ENCODE results near the gene CD68. TPM values are rescaled to one million over a fixed set of nuclear protein-coding genes. Genes with fewer than 3 reads are reported as not detected.

CD68 gene
- total RNA-seq, 2 donors from 2014 or later, result 16.2 to 54.2 TPM

DNA sequence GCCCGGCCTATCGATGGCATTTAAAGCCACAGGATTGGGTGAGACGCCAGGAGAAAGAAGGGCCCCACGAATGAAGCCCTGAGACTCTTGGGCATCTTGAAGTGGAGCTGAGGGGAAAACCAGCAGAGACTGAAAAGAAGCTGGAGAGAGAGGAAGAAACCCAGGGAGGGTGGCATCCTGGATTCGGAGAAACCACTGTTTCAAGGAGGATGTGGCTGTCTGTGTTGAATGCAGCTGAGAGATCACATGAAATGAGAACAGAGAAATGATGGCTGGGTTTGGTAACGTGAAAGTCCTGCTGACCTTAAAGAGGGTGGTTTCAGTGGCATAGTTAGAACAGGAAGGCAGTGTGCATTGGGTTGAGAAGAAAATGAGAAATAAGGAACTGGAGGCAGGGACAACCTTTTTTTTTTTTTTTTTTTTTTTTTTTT, 26.8 kb upstream of the CD68 start:
- no peak for DNase-seq (ENCODE audit: low spot score)
- H3K9me3 ChIP-seq, result no peaks in the 10 kb centered on the region
- TF ChIP-seq, protein P1, sequence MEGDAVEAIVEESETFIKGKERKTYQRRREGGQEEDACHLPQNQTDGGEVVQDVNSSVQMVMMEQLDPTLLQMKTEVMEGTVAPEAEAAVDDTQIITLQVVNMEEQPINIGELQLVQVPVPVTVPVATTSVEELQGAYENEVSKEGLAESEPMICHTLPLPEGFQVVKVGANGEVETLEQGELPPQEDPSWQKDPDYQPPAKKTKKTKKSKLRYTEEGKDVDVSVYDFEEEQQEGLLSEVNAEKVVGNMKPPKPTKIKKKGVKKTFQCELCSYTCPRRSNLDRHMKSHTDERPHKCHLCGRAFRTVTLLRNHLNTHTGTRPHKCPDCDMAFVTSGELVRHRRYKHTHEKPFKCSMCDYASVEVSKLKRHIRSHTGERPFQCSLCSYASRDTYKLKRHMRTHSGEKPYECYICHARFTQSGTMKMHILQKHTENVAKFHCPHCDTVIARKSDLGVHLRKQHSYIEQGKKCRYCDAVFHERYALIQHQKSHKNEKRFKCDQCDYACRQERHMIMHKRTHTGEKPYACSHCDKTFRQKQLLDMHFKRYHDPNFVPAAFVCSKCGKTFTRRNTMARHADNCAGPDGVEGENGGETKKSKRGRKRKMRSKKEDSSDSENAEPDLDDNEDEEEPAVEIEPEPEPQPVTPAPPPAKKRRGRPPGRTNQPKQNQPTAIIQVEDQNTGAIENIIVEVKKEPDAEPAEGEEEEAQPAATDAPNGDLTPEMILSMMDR (IDR thresholded peaks at IDR 0.05), result no peak

DNA sequence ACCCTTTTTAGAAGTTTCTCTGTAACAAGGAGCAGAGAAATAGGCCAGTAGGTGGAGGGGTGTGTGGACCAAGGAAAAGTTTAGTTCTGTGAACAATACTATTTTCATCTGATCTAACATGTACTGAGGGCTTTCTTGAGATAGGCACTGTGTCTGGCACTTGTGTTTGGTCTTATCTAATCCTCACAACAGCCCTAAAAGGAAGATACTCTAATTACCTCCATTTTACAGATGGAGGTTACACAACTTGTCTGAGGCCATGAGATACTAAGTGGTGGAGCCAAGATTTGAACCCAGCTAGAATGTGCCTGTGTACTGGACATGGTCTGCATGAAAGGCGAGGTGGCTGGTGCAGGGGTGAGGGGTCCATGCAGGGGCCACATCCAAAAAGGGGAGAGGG, 26.1 kb upstream of the CD68 start:
- H3K4me1 ChIP-seq, result peaks cover 0 to 32% of the 10 kb centered on the region in 2 donors
- no peak overlapping the region for H3K4me3 ChIP-seq
- no peaks in the 10 kb centered on the region for H3K9me3 ChIP-seq
- H3K27me3 ChIP-seq, result no peaks in the 10 kb centered on the region
- no peak for DNase-seq (ENCODE audit: low spot score)
- H3K36me3 ChIP-seq, result no peaks in the 10 kb centered on the region
- TF ChIP-seq, protein P1 (IDR thresholded peaks at IDR 0.05), result no peak
- H3K27ac ChIP-seq, result no peak overlapping the region

More for the DNA sequence above, 26.8 kb upstream of the CD68 start:
- Histone ChIP-seq H3K4me3 (no peak overlapping the region), H3K27ac (no peak overlapping the region), H3K27me3 (no peaks in the 10 kb centered on the region), H3K4me1 (peaks cover 0 to 30% of the 10 kb centered on the region in 2 donors), H3K36me3 (no peaks in the 10 kb centered on the region)

DNA sequence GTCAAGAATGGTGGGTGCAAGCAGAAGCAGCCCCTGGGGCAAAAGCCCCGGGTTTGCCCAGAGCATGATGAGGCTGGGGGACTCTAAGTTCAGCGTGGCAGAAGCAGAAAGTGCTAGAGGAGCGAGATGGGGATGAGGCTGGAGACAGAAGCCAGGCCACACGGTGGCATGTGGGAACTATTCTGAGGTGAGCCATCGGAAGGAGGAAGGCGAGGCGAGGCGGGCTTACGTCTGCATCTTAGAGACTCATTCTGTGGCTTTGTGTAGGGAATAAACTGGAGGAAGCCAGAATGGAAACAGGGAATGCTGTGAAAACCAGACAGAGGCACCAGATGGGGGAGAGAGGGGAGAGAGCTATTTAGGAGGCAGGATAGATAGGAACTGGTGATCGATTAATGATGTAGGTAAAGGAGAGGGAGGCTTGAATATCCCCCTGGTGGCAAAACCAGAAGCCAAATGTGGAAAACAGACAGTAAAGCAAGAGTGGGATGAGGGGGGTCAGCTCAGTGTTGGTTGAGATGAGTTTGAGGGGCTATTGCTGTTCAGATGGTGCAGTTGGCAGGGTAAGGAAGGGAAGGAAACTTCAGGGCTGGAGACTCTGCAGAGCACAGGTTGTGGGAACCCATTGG, 24.0 kb upstream of the CD68 start:
- H3K27ac ChIP-seq, result no peak overlapping the region

DNA sequence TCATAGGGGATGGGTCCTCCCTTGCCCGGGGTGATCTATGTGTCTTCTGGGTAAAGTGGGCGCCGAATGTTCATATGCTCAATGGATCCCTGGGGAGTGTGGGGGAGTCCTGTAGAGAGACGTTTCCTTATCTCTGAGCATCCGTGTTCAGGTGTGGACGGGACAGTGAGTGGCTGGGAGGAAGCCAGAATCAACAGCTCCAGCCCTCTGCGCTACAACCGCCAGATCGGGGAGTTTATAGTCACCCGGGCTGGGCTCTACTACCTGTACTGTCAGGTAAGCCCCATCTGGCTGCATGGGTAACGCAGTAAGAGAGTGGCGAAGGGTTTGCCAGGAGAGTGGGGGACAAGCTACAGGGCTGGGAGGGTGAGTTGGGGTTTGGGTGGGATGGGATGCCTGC, 22.8 kb upstream of the CD68 start:
- TF ChIP-seq, protein P1 (IDR thresholded peaks at IDR 0.05), result no peak
- H3K4me1 ChIP-seq, result peaks cover 0 to 45% of the 10 kb centered on the region in 2 donors
- H3K27ac ChIP-seq, result peak overlapping the region in 1 of 2 donors; percentile 86
- no peaks in the 10 kb centered on the region for H3K9me3 ChIP-seq
- no peaks in the 10 kb centered on the region for H3K27me3 ChIP-seq
- no peaks in the 10 kb centered on the region for H3K36me3 ChIP-seq
- no peak overlapping the region for H3K4me3 ChIP-seq
- DNase-seq (ENCODE audit: low spot score), result no peak

More for the DNA sequence above, 24.0 kb upstream of the CD68 start:
- H3K4me3 ChIP-seq, result no peak overlapping the region
- H3K9me3 ChIP-seq, result no peaks in the 10 kb centered on the region
- DNase-seq (ENCODE audit: low spot score), result no peak
- H3K4me1 ChIP-seq, result peaks cover 0 to 39% of the 10 kb centered on the region in 2 donors
- no peaks in the 10 kb centered on the region for H3K36me3 ChIP-seq
- H3K27me3 ChIP-seq, result no peaks in the 10 kb centered on the region
- TF ChIP-seq, protein P1 (IDR thresholded peaks at IDR 0.05), result no peak

DNA sequence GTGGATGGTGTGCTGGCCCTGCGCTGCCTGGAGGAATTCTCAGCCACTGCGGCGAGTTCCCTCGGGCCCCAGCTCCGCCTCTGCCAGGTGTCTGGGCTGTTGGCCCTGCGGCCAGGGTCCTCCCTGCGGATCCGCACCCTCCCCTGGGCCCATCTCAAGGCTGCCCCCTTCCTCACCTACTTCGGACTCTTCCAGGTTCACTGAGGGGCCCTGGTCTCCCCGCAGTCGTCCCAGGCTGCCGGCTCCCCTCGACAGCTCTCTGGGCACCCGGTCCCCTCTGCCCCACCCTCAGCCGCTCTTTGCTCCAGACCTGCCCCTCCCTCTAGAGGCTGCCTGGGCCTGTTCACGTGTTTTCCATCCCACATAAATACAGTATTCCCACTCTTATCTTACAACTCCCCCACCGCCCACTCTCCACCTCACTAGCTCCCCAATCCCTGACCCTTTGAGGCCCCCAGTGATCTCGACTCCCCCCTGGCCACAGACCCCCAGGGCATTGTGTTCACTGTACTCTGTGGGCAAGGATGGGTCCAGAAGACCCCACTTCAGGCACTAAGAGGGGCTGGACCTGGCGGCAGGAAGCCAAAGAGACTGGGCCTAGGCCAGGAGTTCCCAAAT, 22.2 kb upstream of the CD68 start:
- no peak overlapping the region for H3K4me3 ChIP-seq
- peaks cover 0 to 47% of the 10 kb centered on the region in 2 donors for H3K4me1 ChIP-seq
- TF ChIP-seq, protein P1 (IDR thresholded peaks at IDR 0.05), result no peak
- H3K27me3 ChIP-seq, result no peaks in the 10 kb centered on the region
- peak overlapping the region; percentile 86 to 95 for H3K27ac ChIP-seq
- H3K9me3 ChIP-seq, result no peaks in the 10 kb centered on the region
- no peak for DNase-seq (ENCODE audit: low spot score)
- no peaks in the 10 kb centered on the region for H3K36me3 ChIP-seq
